Body of pancreas (tissue), 4 donors: ENCODE results near the gene CDA.

Source experiments
- CTCF ChIP-seq, 7 experiments: fragments of 450-650 bp in 4 of 7; fragments of 200-600 bp in 3 of 7; sonication (generic) in 3 of 7; IDR thresholded peaks; one replicate each; pipeline ENCODE4 v1.5.1; 2016 to 2019; ENCODE audit warnings: antibody characterized with exemption in 7 of 7
- POLR2A ChIP-seq, 3 donors: fragments of 450-650 bp; IDR thresholded peaks; one replicate each; pipeline ENCODE4 v1.6.1; 2016; ENCODE audit warnings: antibody characterized with exemption in 3 of 3, mild to moderate bottlenecking in 2 of 3

DNA sequence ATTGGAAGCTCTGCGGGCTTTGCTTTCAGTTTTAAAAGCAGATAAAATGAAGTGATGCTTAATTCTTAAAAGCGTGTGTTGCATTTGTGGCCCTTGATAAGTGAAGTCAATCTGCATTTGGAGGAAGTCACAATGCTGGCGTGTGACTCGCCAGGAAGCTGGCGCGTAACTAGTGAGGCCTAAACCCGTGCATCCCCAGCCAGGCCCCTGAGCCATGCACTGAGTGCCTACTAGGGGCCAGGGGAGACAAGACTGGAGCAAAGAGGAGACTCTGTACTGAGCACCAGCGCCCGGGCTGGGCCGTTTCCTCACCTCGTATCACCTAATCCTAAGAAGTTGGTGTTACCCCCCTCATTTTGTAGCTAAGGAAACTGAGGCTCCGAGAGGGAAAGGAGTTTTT is 76.8 kb downstream of the CDA start:
- TF ChIP-seq CTCF (IDR thresholded peaks at IDR 0.05) (no peak), POLR2A (IDR thresholded peaks at IDR 0.05) (no peak)
